SKM-1 (cell line): ENCODE data around the gene BEX5.
"Not testable (repeated sequence)": the region's sequence is repeated elsewhere in the genome, so short reads cannot be mapped to it uniquely, and the experiment has no call there.

ENCODE experiments used
- DNase-seq: peaks from one replicate; lab custom pipeline; 2025; ENCODE audit not compliant: unreplicated experiment; lab: John Stamatoyannopoulos, UW

The BEX5 gene

GRCh38 chrX:102155806-102156179 is at the start of gene BEX5:
TSS of gene BEX5 (minus strand) at chrX:102155977. CDS start at chrX:102154265, 1,712 bp downstream.
- DNase-seq = peak; percentile 3

- DNase-seq = no peak
Observed at GRCh38 chrX:102185967-102186720, 30.4 kb upstream of the BEX5 start.

GRCh38 chrX:102154900-102155805 is 624 bp downstream of the BEX5 start:
- DNase-seq = no peak

GRCh38 chrX:102154218-102154860 is 1.4 kb downstream of the BEX5 start:
- DNase-seq = no peak

- DNase-seq = not testable (repeated sequence)
Observed at GRCh38 chrX:102142274-102142673, 13.5 kb downstream of the BEX5 start, which contains the start of gene TCEAL6. TSS of gene TCEAL6 (minus strand) at chrX:102142481.

- DNase-seq = not testable (repeated sequence)
Observed at GRCh38 chrX:102141631-102142030, 14.1 kb downstream of the BEX5 start.

GRCh38 chrX:102140876-102141275 is 14.9 kb downstream of the BEX5 start:
- not testable (repeated sequence) for DNase-seq

GRCh38 chrX:102138064-102138463 is 17.7 kb downstream of the BEX5 start:
- no peak for DNase-seq

- no peak for DNase-seq
Observed at GRCh38 chrX:102129473-102129872, 26.3 kb downstream of the BEX5 start.

GRCh38 chrX:102126863-102127262 is 28.9 kb downstream of the BEX5 start:
- DNase-seq = no peak

- DNase-seq = not testable (repeated sequence)
Observed at GRCh38 chrX:102126080-102126818, 29.5 kb downstream of the BEX5 start.

- not testable (repeated sequence) for DNase-seq
Observed at GRCh38 chrX:102125436-102125835, 30.3 kb downstream of the BEX5 start, which contains the start of gene TCEAL2. TSS of gene TCEAL2 (plus strand) at chrX:102125679. CDS start at chrX:102126831, 1,152 bp downstream.

- DNase-seq = not testable (repeated sequence)
Observed at GRCh38 chrX:102125014-102125413, 30.8 kb downstream of the BEX5 start.

GRCh38 chrX:102115748-102116147 is 40.0 kb downstream of the BEX5 start:
- no peak for DNase-seq

- DNase-seq = no peak
Observed at GRCh38 chrX:102113367-102113766, 42.4 kb downstream of the BEX5 start.
